ENCODE data around the gene DCTPP1. TPM values are rescaled to one million over a fixed set of nuclear protein-coding genes. Genes with fewer than 3 reads are reported as not detected.

DCTPP1 gene
- total and polyA plus RNA-seq, 2 of the 13 experiments (the other 11 are each of a cell fraction or from before 2014, with no cell fraction given), result 54.8 to 74.4 TPM

- TF ChIP-seq, protein P1, sequence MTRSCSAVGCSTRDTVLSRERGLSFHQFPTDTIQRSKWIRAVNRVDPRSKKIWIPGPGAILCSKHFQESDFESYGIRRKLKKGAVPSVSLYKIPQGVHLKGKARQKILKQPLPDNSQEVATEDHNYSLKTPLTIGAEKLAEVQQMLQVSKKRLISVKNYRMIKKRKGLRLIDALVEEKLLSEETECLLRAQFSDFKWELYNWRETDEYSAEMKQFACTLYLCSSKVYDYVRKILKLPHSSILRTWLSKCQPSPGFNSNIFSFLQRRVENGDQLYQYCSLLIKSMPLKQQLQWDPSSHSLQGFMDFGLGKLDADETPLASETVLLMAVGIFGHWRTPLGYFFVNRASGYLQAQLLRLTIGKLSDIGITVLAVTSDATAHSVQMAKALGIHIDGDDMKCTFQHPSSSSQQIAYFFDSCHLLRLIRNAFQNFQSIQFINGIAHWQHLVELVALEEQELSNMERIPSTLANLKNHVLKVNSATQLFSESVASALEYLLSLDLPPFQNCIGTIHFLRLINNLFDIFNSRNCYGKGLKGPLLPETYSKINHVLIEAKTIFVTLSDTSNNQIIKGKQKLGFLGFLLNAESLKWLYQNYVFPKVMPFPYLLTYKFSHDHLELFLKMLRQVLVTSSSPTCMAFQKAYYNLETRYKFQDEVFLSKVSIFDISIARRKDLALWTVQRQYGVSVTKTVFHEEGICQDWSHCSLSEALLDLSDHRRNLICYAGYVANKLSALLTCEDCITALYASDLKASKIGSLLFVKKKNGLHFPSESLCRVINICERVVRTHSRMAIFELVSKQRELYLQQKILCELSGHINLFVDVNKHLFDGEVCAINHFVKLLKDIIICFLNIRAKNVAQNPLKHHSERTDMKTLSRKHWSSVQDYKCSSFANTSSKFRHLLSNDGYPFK (CRISPR knock-in tag; IDR thresholded peaks at IDR 0.05; ENCODE audit: borderline replicate concordance), result no peak; the same call in 1 of the 2 replicates
- TF ChIP-seq FOXO1 (CRISPR knock-in tag; IDR thresholded peaks at IDR 0.05) (no peak; the same call in 1 of the 2 replicates), ZNF746 (CRISPR knock-in tag; IDR thresholded peaks at IDR 0.05) (no peak), LCORL (IDR thresholded peaks at IDR 0.05) (no peak), LCORL (CRISPR knock-in tag; IDR thresholded peaks at IDR 0.05) (peak; percentile 79), ZNF549 (CRISPR knock-in tag; IDR thresholded peaks at IDR 0.05) (no peak), ZNF574 (CRISPR knock-in tag; IDR thresholded peaks at IDR 0.05) (peak; percentile 95), NFRKB (IDR thresholded peaks at IDR 0.05) (no peak), HNRNPK (IDR thresholded peaks at IDR 0.05; ENCODE audit: low read depth, low read length, poor library complexity, severe bottlenecking) (no peak), ZNF780A (CRISPR knock-in tag; IDR thresholded peaks at IDR 0.05) (no peak), AGO1 (IDR thresholded peaks at IDR 0.05; ENCODE audit: low read depth, low read length, poor library complexity, severe bottlenecking) (no peak), ZNF841 (CRISPR knock-in tag; IDR thresholded peaks at IDR 0.05; ENCODE audit: borderline replicate concordance) (no peak), SKIL (CRISPR knock-in tag; IDR thresholded peaks at IDR 0.05; ENCODE audit: borderline replicate concordance) (no peak), MAZ (IDR thresholded peaks at IDR 0.05; ENCODE audit: borderline replicate concordance, low read depth, low read length) (peak; percentile 75), MAZ (CRISPR knock-in tag; IDR thresholded peaks at IDR 0.05; ENCODE audit: low read depth) (peak; percentile 54; the same call in 1 of the 2 replicates), KAT2B (IDR thresholded peaks at IDR 0.05; ENCODE audit: borderline replicate concordance, low read depth, low read length) (no peak), ZNF282 (IDR thresholded peaks at IDR 0.05; ENCODE audit: partially characterized antibody) (no peak), SATB2 (CRISPR knock-in tag; IDR thresholded peaks at IDR 0.05) (no peak), ZNF552 (CRISPR knock-in tag; IDR thresholded peaks at IDR 0.05; ENCODE audit: borderline replicate concordance) (no peak)
- TF ChIP-seq, protein P2, sequence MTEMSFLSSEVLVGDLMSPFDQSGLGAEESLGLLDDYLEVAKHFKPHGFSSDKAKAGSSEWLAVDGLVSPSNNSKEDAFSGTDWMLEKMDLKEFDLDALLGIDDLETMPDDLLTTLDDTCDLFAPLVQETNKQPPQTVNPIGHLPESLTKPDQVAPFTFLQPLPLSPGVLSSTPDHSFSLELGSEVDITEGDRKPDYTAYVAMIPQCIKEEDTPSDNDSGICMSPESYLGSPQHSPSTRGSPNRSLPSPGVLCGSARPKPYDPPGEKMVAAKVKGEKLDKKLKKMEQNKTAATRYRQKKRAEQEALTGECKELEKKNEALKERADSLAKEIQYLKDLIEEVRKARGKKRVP (CRISPR knock-in tag; IDR thresholded peaks at IDR 0.05), result no peak
Measured at GRCh38 chr16:30409125-30410060, 20.4 kb downstream of the DCTPP1 start (continued).

Data from HepG2 (cell line).